Stimulated activated CD8-positive, alpha-beta memory T cell treated with anti-CD3 and anti-CD28 coated beads, Interleukin-4, amount 100 ng/mL, for 24 hours (primary cell): ENCODE results near the gene GDPD5.

Source experiments
- DNase-seq: peaks from one replicate; pipeline ENCODE4 v3.0.0-alpha.2; 2020; ENCODE audit warnings: low read depth

The GDPD5 gene

GRCh38 chr11:75514596-75514995, 11.1 kb downstream of the GDPD5 start:
- no peak for DNase-seq

DNA sequence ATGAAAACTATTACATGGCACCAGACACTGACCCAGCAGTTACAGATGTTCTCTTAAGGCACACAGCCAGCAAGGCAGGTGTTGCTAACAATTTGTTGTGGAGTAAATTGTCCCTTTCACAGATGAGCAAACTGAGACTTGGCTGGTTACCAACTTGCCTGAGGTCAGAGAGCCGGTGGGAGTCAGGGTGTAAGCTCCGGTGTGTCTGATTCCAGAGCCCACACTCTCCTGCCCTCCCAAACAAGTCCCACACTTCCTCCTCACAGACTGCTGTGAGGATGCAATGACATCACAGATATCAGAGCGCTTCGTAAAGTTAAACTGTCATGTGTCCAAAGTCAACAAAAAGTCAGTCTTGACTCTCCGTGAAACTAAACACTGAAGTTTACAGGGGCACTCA, 12.5 kb downstream of the GDPD5 start:
- DNase-seq: no peak

GRCh38 chr11:75510723-75511019, 15.1 kb downstream of the GDPD5 start:
- no peak for DNase-seq

DNA sequence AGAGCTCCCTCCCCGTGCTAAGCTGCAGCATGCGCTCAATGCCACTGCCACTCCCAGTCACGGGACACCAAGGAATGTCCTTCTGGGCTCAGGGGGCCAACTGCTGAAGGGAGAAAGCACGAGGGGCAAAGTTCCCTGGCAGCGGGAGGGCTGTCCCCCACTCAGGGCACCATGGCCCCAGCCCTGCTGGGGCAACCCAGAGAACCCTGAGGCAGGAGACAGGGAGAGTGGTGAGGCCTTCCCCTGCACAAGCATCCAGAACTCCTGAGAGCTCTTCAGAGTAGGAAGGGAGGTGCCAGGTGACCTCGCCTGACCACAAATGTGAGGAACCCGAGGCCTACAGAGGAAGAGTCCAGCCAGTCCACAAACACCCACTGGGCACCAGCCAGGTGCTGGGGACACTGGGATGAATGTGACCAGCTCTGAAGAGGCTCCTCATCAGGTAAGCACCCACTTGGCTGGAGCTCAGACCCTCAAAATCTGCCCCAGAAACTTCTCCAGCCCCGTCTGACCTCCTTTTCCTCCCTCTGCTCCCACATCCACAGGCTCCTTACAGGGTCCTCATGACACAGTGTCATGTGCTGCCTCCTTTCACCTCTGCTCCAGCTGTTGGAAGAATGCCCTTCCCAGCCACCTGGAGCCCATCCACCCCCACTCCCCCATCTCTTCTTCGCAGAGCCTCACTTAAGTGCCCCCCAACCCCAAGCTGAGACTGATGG, 15.6 kb downstream of the GDPD5 start:
- DNase-seq: no peak

GRCh38 chr11:75509020-75509720, 16.6 kb downstream of the GDPD5 start:
- DNase-seq: no peak

- no peak for DNase-seq
Observed at GRCh38 chr11:75508051-75508561, 17.6 kb downstream of the GDPD5 start.

GRCh38 chr11:75507571-75507970, 18.2 kb downstream of the GDPD5 start:
- DNase-seq: no peak

- no peak for DNase-seq
Observed at GRCh38 chr11:75506827-75507226, 18.9 kb downstream of the GDPD5 start.

DNA sequence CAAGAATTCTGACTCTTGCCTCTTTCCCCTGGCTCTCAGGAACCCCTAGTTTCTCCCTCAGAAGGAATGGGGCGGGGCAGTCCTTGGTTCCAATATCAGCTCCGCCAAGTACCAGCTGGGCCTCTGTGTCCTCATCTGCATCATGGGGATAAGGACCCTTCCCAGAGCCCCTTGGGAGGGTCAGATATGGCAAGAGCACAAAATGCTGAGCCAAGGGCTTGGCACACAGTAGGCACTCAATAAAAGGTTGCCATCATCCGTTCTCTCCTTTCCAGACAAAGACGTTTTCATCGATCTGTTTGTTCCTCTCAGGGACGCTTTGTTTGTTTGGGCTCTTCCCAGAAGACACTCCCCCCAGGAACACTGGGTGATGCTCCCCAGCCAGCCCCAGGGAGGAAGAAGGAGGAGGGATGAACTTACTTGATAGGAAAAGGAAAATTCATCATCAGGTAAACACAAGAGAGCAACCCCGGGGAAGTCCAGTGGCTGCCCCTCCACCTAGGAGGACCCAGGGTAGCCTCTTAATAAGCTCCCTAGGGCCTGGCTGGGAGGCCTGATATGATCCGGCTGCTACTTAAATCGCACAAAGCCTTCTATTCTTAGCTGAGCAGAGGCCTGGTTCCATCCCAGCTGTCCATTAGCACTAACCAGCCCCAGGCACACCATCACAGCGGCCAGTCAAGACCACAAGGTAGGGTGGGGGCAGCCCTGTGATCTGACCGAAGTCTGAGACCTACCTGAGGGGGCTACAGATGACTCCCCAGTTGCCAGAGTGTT, 19.6 kb downstream of the GDPD5 start:
- DNase-seq: no peak

- no peak for DNase-seq
Observed at GRCh38 chr11:75504501-75504900, 21.2 kb downstream of the GDPD5 start.

- no peak for DNase-seq
Observed at GRCh38 chr11:75503531-75504099, 22.1 kb downstream of the GDPD5 start.

GRCh38 chr11:75502138-75502537, 23.6 kb downstream of the GDPD5 start:
- DNase-seq: no peak

GRCh38 chr11:75500742-75501141, 25.0 kb downstream of the GDPD5 start:
- no peak for DNase-seq

GRCh38 chr11:75499423-75500190, 26.1 kb downstream of the GDPD5 start:
- no peak for DNase-seq

GRCh38 chr11:75498556-75499255, 27.0 kb downstream of the GDPD5 start:
- no peak for DNase-seq

GRCh38 chr11:75497788-75498409, 27.8 kb downstream of the GDPD5 start:
- no peak for DNase-seq

GRCh38 chr11:75496305-75496752, 29.4 kb downstream of the GDPD5 start:
- no peak for DNase-seq

DNA sequence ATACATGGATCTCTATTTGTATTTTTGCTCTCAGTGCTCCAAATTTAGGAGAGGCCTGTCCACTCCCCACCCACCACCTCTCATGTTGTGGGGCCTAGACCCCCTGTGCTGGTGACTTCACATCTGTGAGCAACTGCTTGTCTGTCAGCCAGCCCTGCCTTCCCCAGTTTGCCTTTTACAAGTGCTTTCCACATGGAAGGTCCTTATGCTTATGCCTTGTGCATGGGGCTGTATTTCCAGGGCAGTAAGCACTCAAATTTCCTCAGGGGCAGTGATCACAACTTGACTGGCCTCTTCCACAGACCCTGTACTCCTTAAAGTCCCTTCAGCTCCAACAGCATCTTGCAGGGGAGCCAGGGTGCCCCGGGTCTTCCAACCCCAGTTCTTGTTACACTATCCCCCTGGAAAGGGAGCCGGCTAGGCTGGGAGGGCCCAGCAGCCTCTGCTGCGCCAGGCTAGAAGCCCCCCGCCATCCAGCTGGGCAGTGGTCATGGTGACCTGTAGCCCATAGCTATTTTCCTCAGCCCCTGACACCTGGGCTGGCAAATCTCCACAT, 29.9 kb downstream of the GDPD5 start:
- DNase-seq: no peak

- DNase-seq: no peak
Observed at GRCh38 chr11:75493626-75494025, 32.1 kb downstream of the GDPD5 start.

GRCh38 chr11:75492181-75492820, 33.4 kb downstream of the GDPD5 start:
- peak; percentile 31 for DNase-seq
